Natural killer cell (primary cell): ENCODE measurements around the gene ZNF552. TPM values are rescaled to one million over a fixed set of nuclear protein-coding genes. Genes with fewer than 3 reads are reported as not detected.
"Not testable (repeated sequence)": the region's sequence is repeated elsewhere in the genome, so short reads cannot be mapped to it uniquely, and the experiment has no call there.

Source experiments
- ATAC-seq, 3 donors: fragments of 150-1000 bp in 2 of 3; fragments of 200-7000 bp in 1 of 3; cut with Tn5 transposase; 1 replicate in 1 of 3; 2 replicates in 2 of 3; pipeline ENCODE4 v1.10.0; 2021; ENCODE audit warnings: mild to moderate bottlenecking in 2 of 3, moderate library complexity in 2 of 3
- DNase-seq, 2 donors: peaks; one replicate each; pipeline versions ENCODE4 v3.0.0 to v3.0.0-alpha.2; 2013 to 2021; ENCODE audit warnings: mixed read lengths in 1 of 2
- H3K27ac ChIP-seq: one replicate; pipeline ENCODE4 v1.5.1; 2013; ENCODE audit warnings: mild to moderate bottlenecking, low read length
- H3K27me3 ChIP-seq: one replicate; pipeline ENCODE4 v1.6.1; 2013; ENCODE audit warnings: low read length; ENCODE audit not compliant: control insufficient read depth, insufficient read depth
- H3K36me3 ChIP-seq: one replicate; pipeline ENCODE4 v1.6.1; 2013; ENCODE audit warnings: low read length; ENCODE audit not compliant: control insufficient read depth, insufficient read depth
- H3K4me1 ChIP-seq: one replicate; pipeline ENCODE4 v1.6.1; 2013; ENCODE audit warnings: low read length; ENCODE audit not compliant: control insufficient read depth, insufficient read depth
- H3K4me3 ChIP-seq: one replicate; pipeline ENCODE4 v1.5.1; 2013; ENCODE audit warnings: low read length
- H3K9me3 ChIP-seq: one replicate; pipeline ENCODE4 v1.6.1; 2013; ENCODE audit warnings: low read length; ENCODE audit not compliant: control insufficient read depth, insufficient read depth
- H3K27ac Mint-ChIP-seq, 2 donors: one replicate each; pipeline ENCODE4 v1.8.0; 2022; ENCODE audit warnings: mild to moderate bottlenecking in 2 of 2, mixed read lengths in 2 of 2, moderate library complexity in 1 of 2
- H3K27me3 Mint-ChIP-seq, 2 donors: one replicate each; pipeline ENCODE4 v1.8.0; 2022; ENCODE audit warnings: low read depth in 2 of 2, mixed read lengths in 2 of 2
- H3K36me3 Mint-ChIP-seq: one replicate; pipeline ENCODE4 v1.8.0; 2022; ENCODE audit warnings: mixed read lengths
- H3K4me1 Mint-ChIP-seq, 2 donors: one replicate each; pipeline ENCODE4 v1.8.0; 2022; ENCODE audit warnings: mixed read lengths in 2 of 2
- H3K4me3 Mint-ChIP-seq: one replicate; pipeline ENCODE4 v1.8.0; 2022; ENCODE audit warnings: mild to moderate bottlenecking, moderate library complexity, mixed read lengths
- H3K9me3 Mint-ChIP-seq, 2 donors: one replicate each; pipeline ENCODE4 v1.8.0; 2022; ENCODE audit warnings: mixed read lengths in 2 of 2
- CTCF ChIP-seq: fragments of 200-600 bp; IDR thresholded peaks from one replicate; pipeline ENCODE4 v1.8.0; 2022; ENCODE audit warnings: antibody characterized with exemption
- WGBS: methylation state at CpG from one replicate; pipeline ENCODE4 v1.1.7; 2013; ENCODE audit warnings: missing lambda C conversion rate; ENCODE audit not compliant: insufficient coverage; 5-methylcytosine and 5-hydroxymethylcytosine counted together
- intact Hi-C: fragments of 100-400 bp; cut with micrococcal nuclease; formaldehyde crosslinking; loops from one replicate; pipeline ENCODE4 v1.14.2; 2022
- total RNA-seq, 4 donors: library from RNA; stranded (reverse); fragments of 120-200 nt in 1 of 4; gene quantifications; one replicate each; pipeline versions ENCODE4 v1.2.3 to v1.2.4, GENCODE V29; 2013 to 2022

Gene ZNF552
- 10 to 100 TPM; 13.0 to 14.5 (median 14.3) TPM for total RNA-seq
- 17.2 TPM for total RNA-seq (2013)

GRCh38 chr19:57814505-57815246 lies at the start of gene ZNF552:
ZNF552 (minus strand) TSS chr19:57814913; CDS start chr19:57814743, 170 bp downstream.
- intact Hi-C loops: loop anchor here (1.0 to 5.0 kb wide), 2 partner anchors 45 to 132 kb away; partner anchors contain the start of genes ZNF551 and ZNF586
- peak within 1 kb of the TSS; percentile 97 for H3K4me3 Mint-ChIP-seq
- H3K4me1 Mint-ChIP-seq: peaks cover 25% of the 10 kb centered on the region in 2 donors
- peak within 1 kb of the TSS; percentile 70 for H3K27ac ChIP-seq
- no peaks in the 10 kb centered on the region for H3K9me3 Mint-ChIP-seq
- DNase-seq (peak; percentile 68 to 92), ATAC-seq (peak; percentile 82 to 93 (median 84))
- no peak for TF ChIP-seq CTCF
- no peaks in the 10 kb centered on the region for H3K27me3 ChIP-seq
- peaks cover 23% of the 10 kb centered on the region for H3K4me1 ChIP-seq
- peaks cover 2% of the 10 kb centered on the region for H3K36me3 ChIP-seq
- no peaks in the 10 kb centered on the region for H3K9me3 ChIP-seq
- peak within 1 kb of the TSS; percentile 95 for H3K4me3 ChIP-seq
- H3K27me3 Mint-ChIP-seq: no peaks in the 10 kb centered on the region
- WGBS: under 1% methylated on average over 50 of the region's 50 CpGs
- H3K27ac Mint-ChIP-seq: peak within 1 kb of the TSS; percentile 93 to 97
- H3K36me3 Mint-ChIP-seq: peaks cover under 1% of the 10 kb centered on the region

- ATAC-seq, H3K27me3 ChIP-seq: not testable (repeated sequence)
- H3K9me3 ChIP-seq: peaks cover 28% of the 10 kb centered on the region
Measured at GRCh38 chr19:57862351-57862750, 47.6 kb upstream of the ZNF552 start.

GRCh38 chr19:57854117-57854516 lies 39.4 kb upstream of the ZNF552 start:
- H3K4me3 Mint-ChIP-seq: not testable (repeated sequence)

More at GRCh38 chr19:57862351-57862750, 47.6 kb upstream of the ZNF552 start:
- H3K4me1 ChIP-seq, H3K4me3 ChIP-seq, H3K4me1 Mint-ChIP-seq, H3K27me3 Mint-ChIP-seq, H3K27ac ChIP-seq, H3K4me3 Mint-ChIP-seq, H3K27ac Mint-ChIP-seq, intact Hi-C loops, H3K9me3 Mint-ChIP-seq, DNase-seq: not testable (repeated sequence)
- 76% methylated on average over 3 of the region's 3 CpGs for WGBS
- H3K36me3 Mint-ChIP-seq: peaks cover 28% of the 10 kb centered on the region
- H3K36me3 ChIP-seq: peaks cover 42% of the 10 kb centered on the region

GRCh38 chr19:57851812-57852603 lies 37.3 kb upstream of the ZNF552 start:
- intact Hi-C loops, ATAC-seq, H3K36me3 Mint-ChIP-seq, H3K9me3 Mint-ChIP-seq, H3K9me3 ChIP-seq, H3K36me3 ChIP-seq, H3K4me3 ChIP-seq, H3K27me3 Mint-ChIP-seq, DNase-seq, H3K27ac ChIP-seq, H3K4me3 Mint-ChIP-seq, H3K27me3 ChIP-seq: not testable (repeated sequence)
- H3K4me1 ChIP-seq: peaks cover 18% of the 10 kb centered on the region
- 94% methylated on average over 3 of the region's 6 CpGs for WGBS
- H3K4me1 Mint-ChIP-seq: peaks cover 29 to 30% of the 10 kb centered on the region in 2 donors
- H3K27ac Mint-ChIP-seq: peak overlapping the region; percentile 96 to 98

More at GRCh38 chr19:57854117-57854516, 39.4 kb upstream of the ZNF552 start:
- H3K27ac ChIP-seq, ATAC-seq, H3K9me3 ChIP-seq, H3K27ac Mint-ChIP-seq, H3K4me3 ChIP-seq, intact Hi-C loops, DNase-seq, H3K27me3 ChIP-seq, H3K27me3 Mint-ChIP-seq, H3K9me3 Mint-ChIP-seq: not testable (repeated sequence)
- H3K36me3 Mint-ChIP-seq: peaks cover 13% of the 10 kb centered on the region
- H3K4me1 ChIP-seq: peaks cover 17% of the 10 kb centered on the region
- whole genome bisulfite sequencing: 100% methylated on average over 2 of the region's 2 CpGs
- peaks cover 18% of the 10 kb centered on the region for H3K36me3 ChIP-seq
- peaks cover 29 to 30% of the 10 kb centered on the region in 2 donors for H3K4me1 Mint-ChIP-seq
